KMS-11 (cell line): ENCODE data around the gene RALGAPA2.

Experiments
- H2AFZ ChIP-seq: fragments of 200-600 bp; sonication (generic); 2 replicates; pipeline ENCODE4 v1.6.1; 2016; ENCODE audit warnings: antibody characterized with exemption, mixed run types, low read depth
- H3K27ac ChIP-seq: fragments of 200-600 bp; sonication (generic); 2 replicates; pipeline ENCODE4 v1.6.1; 2016; ENCODE audit warnings: mild to moderate bottlenecking, mixed run types
- H3K27me3 ChIP-seq: fragments of 200-600 bp; sonication (generic); 2 replicates; pipeline ENCODE4 v1.6.1; 2017; ENCODE audit warnings: mild to moderate bottlenecking, low read depth, mixed run types, moderate library complexity; ENCODE audit not compliant: insufficient read depth
- H3K36me3 ChIP-seq: fragments of 200-600 bp; sonication (generic); 2 replicates; pipeline ENCODE4 v1.6.1; 2017; ENCODE audit warnings: mild to moderate bottlenecking, mixed run types; ENCODE audit not compliant: insufficient read depth
- H3K4me1 ChIP-seq: fragments of 200-600 bp; sonication (generic); 2 replicates; pipeline ENCODE4 v1.6.1; 2016; ENCODE audit warnings: mild to moderate bottlenecking, low read depth, mixed run types; ENCODE audit not compliant: poor library complexity, severe bottlenecking
- H3K4me2 ChIP-seq: fragments of 200-600 bp; sonication (generic); 2 replicates; pipeline ENCODE4 v1.7.0; 2016; ENCODE audit warnings: mild to moderate bottlenecking, mixed run types
- H3K4me3 ChIP-seq: fragments of 200-600 bp; sonication (generic); IDR thresholded peaks from 2 replicates; pipeline ENCODE4 v1.6.1; 2017; ENCODE audit warnings: low read depth, low read length, mixed read lengths; ENCODE audit not compliant: insufficient read depth
- H3K79me2 ChIP-seq: fragments of 200-600 bp; sonication (generic); 2 replicates; pipeline ENCODE4 v1.6.1; 2016; ENCODE audit warnings: low read depth, mixed run types; ENCODE audit not compliant: insufficient read depth
- H3K9ac ChIP-seq: fragments of 200-600 bp; sonication (generic); 2 replicates; pipeline ENCODE4 v1.6.1; 2016; ENCODE audit warnings: mild to moderate bottlenecking, mixed run types
- H4K20me1 ChIP-seq: fragments of 200-600 bp; sonication (generic); 2 replicates; pipeline ENCODE4 v1.6.1; 2016; ENCODE audit warnings: mild to moderate bottlenecking, mixed run types; ENCODE audit not compliant: insufficient read depth
- TF ChIP-seq, protein P1 (sequence below): fragments of 200-600 bp; sonication (generic); conservative IDR thresholded peaks from 2 replicates; pipeline ENCODE4 v1.6.1; 2017; ENCODE audit warnings: low read depth, mild to moderate bottlenecking, antibody characterized with exemption, low read length, moderate library complexity, mixed read lengths

Gene RALGAPA2

GRCh38 chr20:20608041-20608440 is 104.4 kb downstream of the RALGAPA2 start:
- H3K79me2 ChIP-seq: no peaks in the 10 kb centered on the region
- H3K9ac ChIP-seq: no peak overlapping the region
- H3K27ac ChIP-seq: no peak overlapping the region
- no peak overlapping the region for H2AFZ ChIP-seq
- H3K4me2 ChIP-seq: no peak overlapping the region
- H4K20me1 ChIP-seq: no peaks in the 10 kb centered on the region
- H3K4me1 ChIP-seq: no peaks in the 10 kb centered on the region
- TF ChIP-seq, protein P1, sequence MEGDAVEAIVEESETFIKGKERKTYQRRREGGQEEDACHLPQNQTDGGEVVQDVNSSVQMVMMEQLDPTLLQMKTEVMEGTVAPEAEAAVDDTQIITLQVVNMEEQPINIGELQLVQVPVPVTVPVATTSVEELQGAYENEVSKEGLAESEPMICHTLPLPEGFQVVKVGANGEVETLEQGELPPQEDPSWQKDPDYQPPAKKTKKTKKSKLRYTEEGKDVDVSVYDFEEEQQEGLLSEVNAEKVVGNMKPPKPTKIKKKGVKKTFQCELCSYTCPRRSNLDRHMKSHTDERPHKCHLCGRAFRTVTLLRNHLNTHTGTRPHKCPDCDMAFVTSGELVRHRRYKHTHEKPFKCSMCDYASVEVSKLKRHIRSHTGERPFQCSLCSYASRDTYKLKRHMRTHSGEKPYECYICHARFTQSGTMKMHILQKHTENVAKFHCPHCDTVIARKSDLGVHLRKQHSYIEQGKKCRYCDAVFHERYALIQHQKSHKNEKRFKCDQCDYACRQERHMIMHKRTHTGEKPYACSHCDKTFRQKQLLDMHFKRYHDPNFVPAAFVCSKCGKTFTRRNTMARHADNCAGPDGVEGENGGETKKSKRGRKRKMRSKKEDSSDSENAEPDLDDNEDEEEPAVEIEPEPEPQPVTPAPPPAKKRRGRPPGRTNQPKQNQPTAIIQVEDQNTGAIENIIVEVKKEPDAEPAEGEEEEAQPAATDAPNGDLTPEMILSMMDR: no peak
- H3K4me3 ChIP-seq: no peak overlapping the region
- H3K36me3 ChIP-seq: no peaks in the 10 kb centered on the region
- no peaks in the 10 kb centered on the region for H3K27me3 ChIP-seq

- no peak overlapping the region for H3K27ac ChIP-seq
- TF ChIP-seq, protein P1: no peak
- H4K20me1 ChIP-seq: no peaks in the 10 kb centered on the region
- H3K9ac ChIP-seq: no peak overlapping the region
- H2AFZ ChIP-seq: no peak overlapping the region
- H3K4me2 ChIP-seq: no peak overlapping the region
- H3K36me3 ChIP-seq: no peaks in the 10 kb centered on the region
- H3K79me2 ChIP-seq: no peaks in the 10 kb centered on the region
- no peaks in the 10 kb centered on the region for H3K4me1 ChIP-seq
- H3K4me3 ChIP-seq: no peak overlapping the region
- H3K27me3 ChIP-seq: no peaks in the 10 kb centered on the region
These were observed 105.6 kb downstream of the RALGAPA2 start for GRCh38 chr20:20606881-20607280.

DNA sequence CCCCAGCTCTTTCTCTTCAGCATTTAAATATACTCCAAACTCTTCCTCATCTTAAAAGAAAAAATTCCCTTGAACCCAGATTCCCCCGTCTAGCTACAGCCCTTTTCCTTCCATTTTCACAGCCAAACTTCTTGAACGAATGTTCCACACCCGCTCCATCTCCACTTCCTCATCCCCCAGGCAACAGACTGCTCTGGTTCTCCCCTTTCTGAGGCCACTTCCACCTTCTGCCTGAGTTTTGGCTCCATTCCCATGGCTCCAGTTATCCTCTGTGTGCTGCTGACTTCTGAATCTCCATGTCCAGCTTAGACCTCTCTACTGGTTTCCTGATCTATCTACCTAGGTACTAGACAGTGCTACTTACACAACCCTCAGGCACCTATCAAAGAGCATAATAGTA is 106.4 kb downstream of the RALGAPA2 start:
- H3K4me1 ChIP-seq: no peaks in the 10 kb centered on the region
- no peak overlapping the region for H3K4me2 ChIP-seq
- H2AFZ ChIP-seq: no peak overlapping the region
- H3K4me3 ChIP-seq: no peak overlapping the region
- no peak overlapping the region for H3K27ac ChIP-seq
- H3K27me3 ChIP-seq: no peaks in the 10 kb centered on the region
- H3K36me3 ChIP-seq: no peaks in the 10 kb centered on the region
- TF ChIP-seq, protein P1: no peak
- H3K79me2 ChIP-seq: no peaks in the 10 kb centered on the region
- no peaks in the 10 kb centered on the region for H4K20me1 ChIP-seq
- H3K9ac ChIP-seq: no peak overlapping the region

DNA sequence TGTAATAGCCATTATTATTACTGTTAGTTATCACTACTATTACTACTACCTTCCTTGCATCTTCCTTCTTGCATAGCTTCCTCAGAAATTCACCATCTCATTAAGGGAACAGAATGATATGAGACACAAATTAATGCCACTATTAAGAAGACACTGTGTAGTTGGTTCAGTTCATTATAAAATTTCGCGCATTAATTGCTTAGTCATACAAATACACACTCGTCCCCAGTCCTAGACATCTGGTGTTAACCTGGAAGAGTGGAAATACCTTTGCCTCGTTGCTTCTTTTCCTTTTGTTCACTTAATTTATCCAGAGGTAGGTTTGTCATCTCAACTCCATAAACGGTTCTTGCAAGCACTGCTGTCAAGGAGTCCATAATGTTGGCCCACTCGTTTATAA is 107.5 kb downstream of the RALGAPA2 start:
- no peaks in the 10 kb centered on the region for H3K79me2 ChIP-seq
- H3K36me3 ChIP-seq: no peaks in the 10 kb centered on the region

More for the DNA sequence above, 107.5 kb downstream of the RALGAPA2 start:
- Histone ChIP-seq H3K27ac (no peak overlapping the region), H4K20me1 (no peaks in the 10 kb centered on the region), H3K9ac (no peak overlapping the region), H3K27me3 (no peaks in the 10 kb centered on the region), H3K4me1 (no peaks in the 10 kb centered on the region), H2AFZ (no peak overlapping the region), H3K4me3 (no peak overlapping the region), H3K4me2 (no peak overlapping the region)
- TF ChIP-seq, protein P1: no peak
